Measurements from ENCODE around the gene RABEP2. TPM values are rescaled to one million over a fixed set of nuclear protein-coding genes. Genes with fewer than 3 reads are reported as not detected.

The RABEP2 gene
- total RNA-seq, 1 experiment from 2014 or later: 13.4 TPM

DNA sequence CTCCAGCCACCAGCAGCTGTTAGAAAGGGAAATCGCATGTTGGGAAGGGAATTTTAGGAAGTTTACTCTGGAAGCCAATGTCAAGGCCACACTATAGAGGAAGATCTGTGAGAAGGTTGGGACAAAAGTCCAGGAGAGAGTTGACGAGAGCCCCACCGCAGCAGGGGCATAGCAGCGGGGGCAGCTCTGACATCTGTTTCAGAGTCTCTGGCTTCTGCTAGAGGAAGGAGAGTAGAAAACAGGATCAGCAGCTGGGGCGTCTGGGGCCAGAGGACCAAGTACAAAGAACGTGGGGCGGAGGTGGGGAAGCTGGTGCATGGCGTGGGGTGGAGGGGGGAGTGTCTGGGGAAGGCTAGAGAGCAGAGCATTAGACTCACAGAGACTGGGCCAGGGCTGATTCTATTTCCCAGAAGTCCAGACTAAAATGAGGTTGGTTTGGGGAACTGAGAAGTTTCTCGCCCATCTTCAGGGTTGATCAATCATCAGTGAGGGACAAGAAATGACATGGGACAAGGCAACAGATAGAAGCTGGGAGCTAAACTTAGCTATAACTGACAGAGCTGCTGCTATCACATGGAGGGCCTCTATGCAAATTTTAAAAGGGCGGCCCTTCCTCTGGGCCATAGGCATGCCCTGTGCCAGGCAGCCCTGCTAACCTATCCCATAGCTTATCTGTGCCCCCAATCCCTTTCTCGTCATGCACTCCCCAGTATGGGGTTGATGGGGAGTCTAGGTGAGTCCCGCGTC is 1.2 kb downstream of the RABEP2 start:
- no peaks in the 10 kb centered on the region for H4K20me1 ChIP-seq (ENCODE audit: insufficient read depth)
- CTCF ChIA-PET: interaction anchor here (1.2 to 1.8 kb wide), 2 partner anchors 12 to 21 kb away, joined by 5 to 10 read pairs; no protein-coding TSS in a partner anchor
- TF ChIP-seq EZH2phosphoT487 (IDR thresholded peaks at IDR 0.05; ENCODE audit: borderline replicate concordance): no peak
- TF ChIP-seq ZFX (IDR thresholded peaks at IDR 0.05): no peak
- TF ChIP-seq CBX3 (IDR thresholded peaks at IDR 0.05; ENCODE audit: low read depth): no peak
- TF ChIP-seq EGR1 (IDR thresholded peaks at IDR 0.05; ENCODE audit: low read depth): no peak
- TF ChIP-seq SRF (IDR thresholded peaks at IDR 0.05; ENCODE audit: low read depth): no peak
- no peak for TF ChIP-seq CTCF (IDR thresholded peaks at IDR 0.05 in 2 of 3, conservative IDR thresholded peaks at IDR 0.05 in 1 of 3; ENCODE audit: borderline replicate concordance in 1 of 3, insufficient read depth in 1 of 3, low read depth in 2 of 3, low read length in 2 of 3)
- TF ChIP-seq FOSL1 (IDR thresholded peaks at IDR 0.05; ENCODE audit: low read depth): no peak
- no peak for TF ChIP-seq POLR2A (IDR thresholded peaks at IDR 0.05; ENCODE audit: borderline replicate concordance, extremely low read depth, insufficient read depth, insufficient read length)
- no peak for TF ChIP-seq RAD21 (IDR thresholded peaks at IDR 0.05; ENCODE audit: low read depth)
- TF ChIP-seq SP1 (IDR thresholded peaks at IDR 0.05; ENCODE audit: low read depth): no peak
- peak overlapping the region; percentile 60 to 77 for H3K4me3 ChIP-seq (replicated peaks in 1 of 2; ENCODE audit: low read depth in 1 of 2, low read length in 2 of 2)
- POLR2A ChIA-PET: interaction anchor here (0.6 kb wide), 1 partner anchor 23 kb away, joined by 3 read pairs; no protein-coding TSS in a partner anchor
- peak; percentile 20 for ATAC-seq
- RAD21 ChIA-PET (ENCODE audit: low non-redundant PET in 1 of 2, low total read pairs in 2 of 2, uncharacterized antibody in 2 of 2, unreplicated experiment in 2 of 2): interaction anchor here in 1 of 2 experiments (0.6 kb wide), 1 partner anchor 26 kb away, joined by 3 read pairs; no protein-coding TSS in a partner anchor
- H3K27me3 ChIP-seq (ENCODE audit: insufficient read depth, low read length): no peaks in the 10 kb centered on the region
- peaks cover 7 to 20% of the 10 kb centered on the region in 2 experiments for H3K4me1 ChIP-seq (ENCODE audit: control insufficient read depth in 1 of 2, insufficient read depth in 2 of 2, low read length in 2 of 2)
- H3K9ac ChIP-seq (ENCODE audit: low read length): peak overlapping the region; percentile 79
- H2AFZ ChIP-seq (ENCODE audit: low read depth, low read length, poor library complexity, severe bottlenecking): peak overlapping the region; percentile 78
- peaks cover 1 to 7% of the 10 kb centered on the region in 2 experiments; a peak in 2 of 4 replicates for H3K36me3 ChIP-seq (ENCODE audit: control insufficient read depth in 1 of 2, insufficient read depth in 2 of 2, low read length in 2 of 2)
- BruUV-seq (replicated peaks): no TSS peak
- no peaks in the 10 kb centered on the region; the same call in 1 of the 2 replicates for H3K79me2 ChIP-seq (ENCODE audit: insufficient read depth, low read length)
- intact Hi-C loops (cut with micrococcal nuclease): loop anchor here (1.0 kb wide), 1 partner anchor 22 kb away; no protein-coding TSS in a partner anchor
- no peak for DNase-seq (ENCODE audit: low read depth, low spot score)
- H3K27ac ChIP-seq (ENCODE audit: low read depth, low read length): peak overlapping the region; percentile 75
- no peaks in the 10 kb centered on the region for H3K9me2 ChIP-seq (ENCODE audit: insufficient read depth)
- no peaks in the 10 kb centered on the region for H3K9me3 ChIP-seq (ENCODE audit: control insufficient read depth in 1 of 2, insufficient read depth in 1 of 2, low read depth in 1 of 2, low read length in 2 of 2)
- H3K4me2 ChIP-seq (ENCODE audit: low read length): peak overlapping the region; percentile 100

Data from HCT116 (cell line).